GM18519 (cell line): ENCODE measurements around the gene KDM4C.
A peak's percentile ranks its signal among the peaks of the same experiment; 100 is the strongest.

Source experiments
- ATAC-seq: cut with Tn5 transposase; IDR thresholded peaks from one replicate; pipeline ENCODE4 v1.9.1; 2021; ENCODE audit warnings: mild to moderate bottlenecking, moderate library complexity; ENCODE audit not compliant: unreplicated experiment, low FRiP score

Gene KDM4C

GRCh38 chr9:6897898-6898302 is 140.1 kb downstream of the KDM4C start:
- no peak for ATAC-seq

GRCh38 chr9:6899274-6899673 is 141.5 kb downstream of the KDM4C start:
- ATAC-seq, result no peak

- no peak for ATAC-seq
Observed at GRCh38 chr9:6900440-6900883, 142.7 kb downstream of the KDM4C start.

- no peak for ATAC-seq
Observed at GRCh38 chr9:6901180-6901579, 143.4 kb downstream of the KDM4C start.

- ATAC-seq, result no peak
Observed at GRCh38 chr9:6902423-6902822, 144.7 kb downstream of the KDM4C start.

GRCh38 chr9:6904371-6904770 is 146.6 kb downstream of the KDM4C start:
- ATAC-seq, result no peak

GRCh38 chr9:6905850-6906375 is 148.1 kb downstream of the KDM4C start:
- ATAC-seq, result no peak

GRCh38 chr9:6907772-6908381 is 150.1 kb downstream of the KDM4C start:
- no peak for ATAC-seq

- ATAC-seq, result no peak
Observed at GRCh38 chr9:6909181-6909580, 151.4 kb downstream of the KDM4C start.

GRCh38 chr9:6910032-6910431 is 152.3 kb downstream of the KDM4C start:
- no peak for ATAC-seq

- ATAC-seq, result no peak
Observed at GRCh38 chr9:6910497-6910896, 152.7 kb downstream of the KDM4C start.

- ATAC-seq, result no peak
Observed at GRCh38 chr9:6911901-6912638, 154.3 kb downstream of the KDM4C start.

- ATAC-seq, result no peak
Observed at GRCh38 chr9:6915635-6916034, 157.9 kb downstream of the KDM4C start.

GRCh38 chr9:6917162-6917561 is 159.4 kb downstream of the KDM4C start:
- ATAC-seq, result peak; percentile 93

- ATAC-seq, result no peak
Observed at GRCh38 chr9:6920041-6920440, 162.3 kb downstream of the KDM4C start.

- no peak for ATAC-seq
Observed at GRCh38 chr9:6921315-6921714, 163.5 kb downstream of the KDM4C start.

GRCh38 chr9:6922124-6922676 is 164.4 kb downstream of the KDM4C start:
- no peak for ATAC-seq

GRCh38 chr9:6922680-6923079 is 164.9 kb downstream of the KDM4C start:
- ATAC-seq, result no peak

GRCh38 chr9:6923086-6923485 is 165.3 kb downstream of the KDM4C start:
- ATAC-seq, result no peak

GRCh38 chr9:6924149-6924548 is 166.4 kb downstream of the KDM4C start:
- no peak for ATAC-seq

- no peak for ATAC-seq
Observed at GRCh38 chr9:6924988-6925563, 167.3 kb downstream of the KDM4C start.
